GM12875 (cell line): ENCODE data around the gene PTBP3.
A peak's percentile ranks its signal among the peaks of the same experiment; 100 is the strongest.

Experiments
- H3K4me3 ChIP-seq: one replicate; pipeline ENCODE4 v1.5.1; 2011; ENCODE audit warnings: low read depth, low read length, control low read depth
- TF ChIP-seq, protein P1 (sequence below): IDR thresholded peaks from 2 replicates; pipeline ENCODE4 v1.5.1; 2011; ENCODE audit warnings: low read depth, mild to moderate bottlenecking, control low read depth, inconsistent platforms, low read length, moderate library complexity, borderline replicate concordance; ENCODE audit not compliant: insufficient read depth

The PTBP3 gene

GRCh38 chr9:112180387-112180881, 153.0 kb downstream of the PTBP3 start:
- no peak overlapping the region for H3K4me3 ChIP-seq
- TF ChIP-seq, protein P1, sequence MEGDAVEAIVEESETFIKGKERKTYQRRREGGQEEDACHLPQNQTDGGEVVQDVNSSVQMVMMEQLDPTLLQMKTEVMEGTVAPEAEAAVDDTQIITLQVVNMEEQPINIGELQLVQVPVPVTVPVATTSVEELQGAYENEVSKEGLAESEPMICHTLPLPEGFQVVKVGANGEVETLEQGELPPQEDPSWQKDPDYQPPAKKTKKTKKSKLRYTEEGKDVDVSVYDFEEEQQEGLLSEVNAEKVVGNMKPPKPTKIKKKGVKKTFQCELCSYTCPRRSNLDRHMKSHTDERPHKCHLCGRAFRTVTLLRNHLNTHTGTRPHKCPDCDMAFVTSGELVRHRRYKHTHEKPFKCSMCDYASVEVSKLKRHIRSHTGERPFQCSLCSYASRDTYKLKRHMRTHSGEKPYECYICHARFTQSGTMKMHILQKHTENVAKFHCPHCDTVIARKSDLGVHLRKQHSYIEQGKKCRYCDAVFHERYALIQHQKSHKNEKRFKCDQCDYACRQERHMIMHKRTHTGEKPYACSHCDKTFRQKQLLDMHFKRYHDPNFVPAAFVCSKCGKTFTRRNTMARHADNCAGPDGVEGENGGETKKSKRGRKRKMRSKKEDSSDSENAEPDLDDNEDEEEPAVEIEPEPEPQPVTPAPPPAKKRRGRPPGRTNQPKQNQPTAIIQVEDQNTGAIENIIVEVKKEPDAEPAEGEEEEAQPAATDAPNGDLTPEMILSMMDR: no peak

DNA sequence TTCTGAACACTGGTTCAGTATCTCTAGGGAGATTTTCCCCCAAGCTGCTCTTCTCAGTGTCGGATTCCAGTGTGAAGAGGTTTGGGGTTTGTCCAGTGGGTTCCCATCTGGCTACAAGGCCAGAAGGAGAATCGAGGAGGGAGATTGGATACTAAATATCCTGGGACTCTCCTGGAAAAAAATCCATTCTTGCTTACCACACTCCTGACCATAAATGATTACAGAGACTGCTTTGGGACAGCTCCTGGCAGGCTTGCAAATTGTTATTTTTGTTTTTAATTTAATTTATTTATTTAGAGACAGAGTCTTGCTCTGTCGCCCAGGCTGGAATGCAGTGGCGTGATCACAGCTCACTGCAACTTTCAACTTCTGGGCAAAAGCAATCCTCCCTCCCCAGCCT, 153.6 kb downstream of the PTBP3 start:
- no peak overlapping the region for H3K4me3 ChIP-seq
- TF ChIP-seq, protein P1: no peak

DNA sequence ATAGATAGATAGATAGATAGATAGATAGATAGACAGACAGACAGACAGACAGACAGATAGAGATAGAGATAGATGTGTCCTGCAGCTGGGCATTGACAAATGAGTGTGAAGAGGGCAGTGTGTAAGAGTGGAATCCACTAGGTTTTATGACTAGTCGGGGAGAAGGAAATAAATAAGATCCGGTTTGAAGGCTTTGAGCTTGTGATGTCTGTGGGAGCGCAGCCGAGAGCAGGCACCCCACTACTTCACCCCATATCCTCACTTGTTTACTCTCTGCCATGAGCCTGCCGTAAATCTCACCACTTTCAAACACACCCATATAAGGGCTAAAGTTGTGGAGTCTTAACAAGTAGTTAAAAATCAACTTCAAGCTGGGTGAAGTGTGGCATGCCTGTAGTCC, 156.9 kb downstream of the PTBP3 start:
- TF ChIP-seq, protein P1: no peak
- no peak overlapping the region for H3K4me3 ChIP-seq

DNA sequence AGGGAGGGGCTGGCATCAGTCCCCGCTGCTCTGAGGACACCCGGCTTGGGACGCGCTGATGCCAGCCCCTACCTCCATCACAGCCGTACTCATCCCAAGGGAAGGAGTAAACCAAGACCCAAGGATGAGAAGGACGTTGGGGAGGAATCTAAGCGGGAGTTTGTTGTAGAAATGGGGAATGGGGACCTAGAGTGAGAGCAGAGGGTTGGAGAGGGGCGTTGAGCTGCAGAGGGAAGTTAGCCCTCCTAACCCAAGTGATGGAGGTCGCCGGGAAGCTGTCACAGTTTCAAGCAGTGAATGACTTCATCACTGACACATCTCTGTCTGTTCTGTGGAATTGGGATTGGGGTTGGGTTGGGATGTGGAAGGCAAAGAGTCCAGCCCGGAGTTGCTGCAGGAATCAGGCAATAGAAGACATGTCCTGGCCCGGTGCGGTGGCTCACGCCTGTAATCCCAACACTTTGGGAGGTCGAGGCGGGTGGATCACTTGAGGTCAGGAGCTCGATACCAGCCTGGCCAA, 157.6 kb downstream of the PTBP3 start:
- H3K4me3 ChIP-seq: no peak overlapping the region
- TF ChIP-seq, protein P1: no peak

GRCh38 chr9:112174965-112175795, 158.2 kb downstream of the PTBP3 start, which contains the start of gene SUSD1:
SUSD1 (minus strand) TSS chr9:112175297; CDS start chr9:112175235, 62 bp downstream.
- H3K4me3 ChIP-seq: peak within 1 kb of the TSS; percentile 57
- TF ChIP-seq, protein P1: no peak

- peak overlapping the region; percentile 57 for H3K4me3 ChIP-seq
- TF ChIP-seq, protein P1: no peak
Measured at GRCh38 chr9:112174222-112174964, 159.0 kb downstream of the PTBP3 start.
